SU-DHL-6 (cell line): ENCODE data around the gene HES7.

Source experiments
- EZH2phosphoT487 ChIP-seq: fragments of 200-600 bp; sonication (generic), shearing (Covaris generic); conservative IDR thresholded peaks from 2 replicates; pipeline ENCODE4 v1.6.1; 2018; ENCODE audit warnings: mild to moderate bottlenecking, antibody characterized with exemption, low read length, moderate library complexity, mixed read lengths
- TF ChIP-seq, protein P1 (sequence below): fragments of 200-600 bp; sonication (generic); IDR thresholded peaks from one replicate; pipeline ENCODE4 v1.5.1; 2017; ENCODE audit warnings: antibody characterized with exemption, mild to moderate bottlenecking, low read length, moderate library complexity; ENCODE audit not compliant: insufficient read depth, poor library complexity, severe bottlenecking

DNA sequence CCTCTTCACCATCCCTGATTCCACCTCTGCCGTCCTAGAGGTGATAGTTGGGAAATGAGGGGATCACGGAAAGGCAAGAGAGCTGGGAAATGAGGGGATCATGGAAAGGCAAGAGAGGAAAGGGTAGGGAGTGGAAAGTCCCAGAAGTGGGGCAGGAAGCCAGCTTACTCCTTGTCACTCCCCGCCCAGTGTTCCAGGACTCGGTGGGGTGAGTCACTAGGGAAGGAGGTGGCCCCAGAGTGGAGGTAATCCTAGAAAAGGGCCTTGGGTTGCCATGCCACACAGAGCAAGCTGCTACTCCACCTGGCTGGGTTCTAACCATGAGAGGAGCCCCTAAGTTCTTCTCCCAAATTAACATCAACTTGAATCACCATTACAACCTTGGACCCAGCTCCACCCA is 20.4 kb downstream of the HES7 start:
- TF ChIP-seq, protein P1, sequence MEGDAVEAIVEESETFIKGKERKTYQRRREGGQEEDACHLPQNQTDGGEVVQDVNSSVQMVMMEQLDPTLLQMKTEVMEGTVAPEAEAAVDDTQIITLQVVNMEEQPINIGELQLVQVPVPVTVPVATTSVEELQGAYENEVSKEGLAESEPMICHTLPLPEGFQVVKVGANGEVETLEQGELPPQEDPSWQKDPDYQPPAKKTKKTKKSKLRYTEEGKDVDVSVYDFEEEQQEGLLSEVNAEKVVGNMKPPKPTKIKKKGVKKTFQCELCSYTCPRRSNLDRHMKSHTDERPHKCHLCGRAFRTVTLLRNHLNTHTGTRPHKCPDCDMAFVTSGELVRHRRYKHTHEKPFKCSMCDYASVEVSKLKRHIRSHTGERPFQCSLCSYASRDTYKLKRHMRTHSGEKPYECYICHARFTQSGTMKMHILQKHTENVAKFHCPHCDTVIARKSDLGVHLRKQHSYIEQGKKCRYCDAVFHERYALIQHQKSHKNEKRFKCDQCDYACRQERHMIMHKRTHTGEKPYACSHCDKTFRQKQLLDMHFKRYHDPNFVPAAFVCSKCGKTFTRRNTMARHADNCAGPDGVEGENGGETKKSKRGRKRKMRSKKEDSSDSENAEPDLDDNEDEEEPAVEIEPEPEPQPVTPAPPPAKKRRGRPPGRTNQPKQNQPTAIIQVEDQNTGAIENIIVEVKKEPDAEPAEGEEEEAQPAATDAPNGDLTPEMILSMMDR = no peak
- TF ChIP-seq EZH2phosphoT487 = no peak
